ENCODE data around the gene THSD7B.

The THSD7B gene

GRCh38 chr2:137206069-137206468 is 440.7 kb downstream of the THSD7B start:
- Histone ChIP-seq H3K27me3 (ENCODE audit: insufficient read depth, insufficient read length) (no peaks in the 10 kb centered on the region), H3K4me3 (ENCODE audit: insufficient read length, low read depth) (no peak overlapping the region), H3K9ac (ENCODE audit: insufficient read length, low read depth) (no peak overlapping the region), H3K9me3 (ENCODE audit: insufficient read depth, low read length) (no peaks in the 10 kb centered on the region), H3K36me3 (ENCODE audit: insufficient read depth, insufficient read length, low read length) (no peaks in the 10 kb centered on the region), H3K4me1 (ENCODE audit: insufficient read depth, insufficient read length) (no peaks in the 10 kb centered on the region)
- DNase-seq (ENCODE audit: low read depth, low spot score) = no peak
- TF ChIP-seq ZNF274 (IDR thresholded peaks at IDR 0.05; ENCODE audit: low read depth, low read length) (no peak), SUZ12 (IDR thresholded peaks at IDR 0.05; ENCODE audit: extremely low read depth, insufficient read depth, insufficient read length) (no peak), YY1 (IDR thresholded peaks at IDR 0.05; ENCODE audit: insufficient read depth, insufficient read length) (no peak)

GRCh38 chr2:137207030-137207429 is 441.7 kb downstream of the THSD7B start:
- Histone ChIP-seq H3K4me3 (ENCODE audit: insufficient read length, low read depth) (no peak overlapping the region), H3K4me1 (ENCODE audit: insufficient read depth, insufficient read length) (no peaks in the 10 kb centered on the region), H3K9ac (ENCODE audit: insufficient read length, low read depth) (no peak overlapping the region), H3K36me3 (ENCODE audit: insufficient read depth, insufficient read length, low read length) (no peaks in the 10 kb centered on the region), H3K27me3 (ENCODE audit: insufficient read depth, insufficient read length) (no peaks in the 10 kb centered on the region), H3K9me3 (ENCODE audit: insufficient read depth, low read length) (no peaks in the 10 kb centered on the region)
- TF ChIP-seq ZNF274 (IDR thresholded peaks at IDR 0.05; ENCODE audit: low read depth, low read length) (no peak), SUZ12 (IDR thresholded peaks at IDR 0.05; ENCODE audit: extremely low read depth, insufficient read depth, insufficient read length) (no peak), YY1 (IDR thresholded peaks at IDR 0.05; ENCODE audit: insufficient read depth, insufficient read length) (no peak)
- DNase-seq (ENCODE audit: low read depth, low spot score) = no peak

DNA sequence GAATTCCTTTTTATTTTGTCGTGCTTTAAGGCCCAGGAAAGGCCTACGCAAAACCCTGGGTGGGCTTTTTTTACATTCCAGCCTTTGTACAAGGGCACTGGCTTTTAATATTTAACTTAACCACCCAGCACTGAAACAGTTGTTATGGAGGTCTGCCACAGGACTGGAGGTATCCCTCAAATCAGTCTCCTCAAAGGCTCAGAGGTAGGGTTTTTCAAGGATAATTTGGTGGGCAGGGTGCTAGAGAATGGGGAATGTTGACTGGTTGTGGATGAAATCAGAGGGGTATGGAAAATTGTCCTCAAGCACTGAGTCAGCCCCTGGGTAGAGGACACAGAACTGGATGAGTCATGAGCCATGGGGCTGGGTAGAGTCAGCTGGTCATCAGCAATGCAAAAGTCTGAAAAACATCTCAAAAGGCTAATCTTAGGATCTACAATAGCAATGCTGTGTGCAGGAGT is 443.1 kb downstream of the THSD7B start:
- TF ChIP-seq YY1 (IDR thresholded peaks at IDR 0.05; ENCODE audit: insufficient read depth, insufficient read length) (no peak), ZNF274 (IDR thresholded peaks at IDR 0.05; ENCODE audit: low read depth, low read length) (no peak), SUZ12 (IDR thresholded peaks at IDR 0.05; ENCODE audit: extremely low read depth, insufficient read depth, insufficient read length) (no peak)
- no peaks in the 10 kb centered on the region for H3K9me3 ChIP-seq (ENCODE audit: insufficient read depth, low read length)
- no peaks in the 10 kb centered on the region for H3K4me1 ChIP-seq (ENCODE audit: insufficient read depth, insufficient read length)
- no peaks in the 10 kb centered on the region for H3K27me3 ChIP-seq (ENCODE audit: insufficient read depth, insufficient read length)
- H3K9ac ChIP-seq (ENCODE audit: insufficient read length, low read depth) = no peak overlapping the region
- no peak overlapping the region for H3K4me3 ChIP-seq (ENCODE audit: insufficient read length, low read depth)
- no peak for DNase-seq (ENCODE audit: low read depth, low spot score)
- H3K36me3 ChIP-seq (ENCODE audit: insufficient read depth, insufficient read length, low read length) = no peaks in the 10 kb centered on the region

DNA sequence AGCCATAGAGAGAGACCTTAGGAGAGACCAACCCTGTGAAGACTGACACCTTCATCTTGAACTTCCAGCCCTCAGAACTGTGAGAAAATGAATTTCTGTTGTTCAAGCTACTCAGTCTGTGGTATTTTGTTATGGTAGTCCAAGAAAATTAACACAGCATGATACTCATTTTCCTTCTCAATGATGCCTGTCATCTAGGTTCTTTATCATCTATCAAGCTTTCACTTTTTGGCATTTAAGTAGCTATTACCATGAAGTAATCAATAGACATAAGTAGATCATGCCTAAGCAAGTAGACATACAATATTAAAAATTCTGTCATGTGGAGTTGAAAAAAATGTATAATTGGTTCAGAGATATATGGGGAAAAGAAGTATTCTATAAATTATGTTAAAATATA is 444.7 kb downstream of the THSD7B start:
- H3K27me3 ChIP-seq (ENCODE audit: insufficient read depth, insufficient read length) = no peaks in the 10 kb centered on the region
- H3K4me1 ChIP-seq (ENCODE audit: insufficient read depth, insufficient read length) = no peaks in the 10 kb centered on the region
- TF ChIP-seq YY1 (IDR thresholded peaks at IDR 0.05; ENCODE audit: insufficient read depth, insufficient read length) = no peak
- TF ChIP-seq ZNF274 (IDR thresholded peaks at IDR 0.05; ENCODE audit: low read depth, low read length) = no peak
- no peak for TF ChIP-seq SUZ12 (IDR thresholded peaks at IDR 0.05; ENCODE audit: extremely low read depth, insufficient read depth, insufficient read length)
- H3K9me3 ChIP-seq (ENCODE audit: insufficient read depth, low read length) = no peaks in the 10 kb centered on the region
- no peak overlapping the region for H3K4me3 ChIP-seq (ENCODE audit: insufficient read length, low read depth)
- H3K9ac ChIP-seq (ENCODE audit: insufficient read length, low read depth) = no peak overlapping the region
- no peaks in the 10 kb centered on the region for H3K36me3 ChIP-seq (ENCODE audit: insufficient read depth, insufficient read length, low read length)
- DNase-seq (ENCODE audit: low read depth, low spot score) = no peak

DNA sequence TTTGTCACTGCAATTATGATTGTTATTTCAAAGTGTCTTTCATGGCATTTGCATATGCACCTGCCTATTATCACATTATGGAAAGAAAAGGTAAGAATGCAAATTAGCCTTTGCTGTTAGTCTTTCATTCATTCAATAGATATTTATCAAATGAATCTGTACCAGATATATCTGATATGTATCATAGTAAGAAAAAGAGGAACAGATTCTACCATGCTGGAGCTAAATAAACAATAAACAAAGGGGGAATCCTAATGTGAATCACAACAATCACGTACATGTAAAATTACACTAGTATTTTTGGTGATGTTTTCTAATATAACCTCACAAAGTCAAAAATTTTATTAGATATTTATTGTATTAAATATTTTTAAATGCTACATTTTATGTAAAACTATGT is 446.4 kb downstream of the THSD7B start:
- H3K4me1 ChIP-seq (ENCODE audit: insufficient read depth, insufficient read length) = no peaks in the 10 kb centered on the region
- no peaks in the 10 kb centered on the region for H3K27me3 ChIP-seq (ENCODE audit: insufficient read depth, insufficient read length)
- no peaks in the 10 kb centered on the region for H3K9me3 ChIP-seq (ENCODE audit: insufficient read depth, low read length)
- no peak for DNase-seq (ENCODE audit: low read depth, low spot score)
- H3K9ac ChIP-seq (ENCODE audit: insufficient read length, low read depth) = no peak overlapping the region
- TF ChIP-seq ZNF274 (IDR thresholded peaks at IDR 0.05; ENCODE audit: low read depth, low read length) (no peak), SUZ12 (IDR thresholded peaks at IDR 0.05; ENCODE audit: extremely low read depth, insufficient read depth, insufficient read length) (no peak), YY1 (IDR thresholded peaks at IDR 0.05; ENCODE audit: insufficient read depth, insufficient read length) (no peak)
- H3K36me3 ChIP-seq (ENCODE audit: insufficient read depth, insufficient read length, low read length) = no peaks in the 10 kb centered on the region
- H3K4me3 ChIP-seq (ENCODE audit: insufficient read length, low read depth) = no peak overlapping the region

- no peaks in the 10 kb centered on the region for H3K36me3 ChIP-seq (ENCODE audit: insufficient read depth, insufficient read length, low read length)
- no peak overlapping the region for H3K4me3 ChIP-seq (ENCODE audit: insufficient read length, low read depth)
- H3K4me1 ChIP-seq (ENCODE audit: insufficient read depth, insufficient read length) = no peaks in the 10 kb centered on the region
- no peak overlapping the region for H3K9ac ChIP-seq (ENCODE audit: insufficient read length, low read depth)
- no peaks in the 10 kb centered on the region for H3K9me3 ChIP-seq (ENCODE audit: insufficient read depth, low read length)
- no peaks in the 10 kb centered on the region for H3K27me3 ChIP-seq (ENCODE audit: insufficient read depth, insufficient read length)
- TF ChIP-seq ZNF274 (IDR thresholded peaks at IDR 0.05; ENCODE audit: low read depth, low read length) (no peak), SUZ12 (IDR thresholded peaks at IDR 0.05; ENCODE audit: extremely low read depth, insufficient read depth, insufficient read length) (no peak), YY1 (IDR thresholded peaks at IDR 0.05; ENCODE audit: insufficient read depth, insufficient read length) (no peak)
- no peak for DNase-seq (ENCODE audit: low read depth, low spot score)
Observed at GRCh38 chr2:137220438-137220993, 455.2 kb downstream of the THSD7B start.

DNA sequence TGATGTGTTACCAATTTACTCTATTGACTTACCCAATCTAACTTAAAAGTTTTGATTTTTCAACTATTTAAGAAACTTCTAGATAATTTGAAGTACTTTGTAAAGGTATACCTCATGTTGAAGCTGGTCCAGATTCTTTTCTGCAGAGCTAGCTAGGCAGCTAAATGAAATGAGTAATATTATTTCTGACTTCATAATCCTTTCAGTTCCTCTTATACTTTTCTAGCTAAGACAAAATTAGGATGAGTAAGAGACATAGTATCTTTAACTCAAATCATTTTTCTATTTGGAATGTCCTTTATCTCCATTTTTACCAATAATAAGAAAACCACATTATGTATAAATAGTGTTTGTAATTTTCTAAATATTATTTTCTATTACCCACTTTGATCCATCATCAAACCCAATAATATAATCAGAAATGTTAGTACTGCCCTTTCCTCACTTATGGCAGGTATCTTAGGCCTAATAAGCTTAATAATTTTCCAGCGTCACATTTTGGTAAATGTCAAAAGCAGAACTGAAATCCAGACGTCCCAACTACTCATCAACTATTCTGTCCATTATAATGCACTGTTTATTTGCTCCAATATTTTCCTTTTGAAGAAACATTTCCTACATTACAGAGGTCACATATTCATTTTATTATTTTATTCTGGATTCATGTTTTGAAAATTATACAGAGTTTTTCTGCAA is 456.6 kb downstream of the THSD7B start:
- TF ChIP-seq ZNF274 (IDR thresholded peaks at IDR 0.05; ENCODE audit: low read depth, low read length) (no peak), SUZ12 (IDR thresholded peaks at IDR 0.05; ENCODE audit: extremely low read depth, insufficient read depth, insufficient read length) (no peak), YY1 (IDR thresholded peaks at IDR 0.05; ENCODE audit: insufficient read depth, insufficient read length) (no peak)
- no peaks in the 10 kb centered on the region for H3K4me1 ChIP-seq (ENCODE audit: insufficient read depth, insufficient read length)
- H3K9ac ChIP-seq (ENCODE audit: insufficient read length, low read depth) = no peak overlapping the region
- no peak for DNase-seq (ENCODE audit: low read depth, low spot score)
- no peaks in the 10 kb centered on the region for H3K9me3 ChIP-seq (ENCODE audit: insufficient read depth, low read length)
- no peaks in the 10 kb centered on the region for H3K36me3 ChIP-seq (ENCODE audit: insufficient read depth, insufficient read length, low read length)
- H3K4me3 ChIP-seq (ENCODE audit: insufficient read length, low read depth) = no peak overlapping the region
- H3K27me3 ChIP-seq (ENCODE audit: insufficient read depth, insufficient read length) = no peaks in the 10 kb centered on the region
